Neutrophil (primary cell): ENCODE data around the gene PUM1.

Experiments
- H3K27ac ChIP-seq: fragments of 200-600 bp; sonication (generic); 2 replicates; pipeline ENCODE4 v1.5.1; 2016; ENCODE audit warnings: mild to moderate bottlenecking, moderate library complexity
- H3K27me3 ChIP-seq: fragments of 200-600 bp; sonication (generic); 2 replicates; pipeline ENCODE4 v1.6.0; 2016; ENCODE audit warnings: mild to moderate bottlenecking
- H3K36me3 ChIP-seq: fragments of 200-600 bp; sonication (generic); 2 replicates; pipeline ENCODE4 v1.5.1; 2017
- H3K4me1 ChIP-seq, 2 experiments: fragments of 200-600 bp in 1 of 2; sonication (generic) in 1 of 2; 1 replicate in 1 of 2; 2 replicates in 1 of 2; pipeline versions ENCODE4 v1.5.1 to v1.6.1; 2013 to 2016; ENCODE audit warnings: low read depth in 1 of 2, low read length in 1 of 2, mild to moderate bottlenecking in 1 of 2, moderate library complexity in 1 of 2; ENCODE audit not compliant: control insufficient read depth in 1 of 2, insufficient read depth in 1 of 2
- H3K4me3 ChIP-seq, 2 experiments: fragments of 200-600 bp in 1 of 2; sonication (generic) in 1 of 2; 1 replicate in 1 of 2; 2 replicates in 1 of 2; pipeline ENCODE4 v1.5.1; 2013 to 2016; ENCODE audit warnings: low read depth in 1 of 2, low read length in 1 of 2, mild to moderate bottlenecking in 1 of 2, moderate library complexity in 1 of 2
- H3K9me3 ChIP-seq: fragments of 200-600 bp; sonication (generic); 2 replicates; pipeline ENCODE4 v1.5.1; 2016
- CTCF ChIP-seq: fragments of 200-600 bp; sonication (generic); IDR thresholded peaks from 2 replicates; pipeline ENCODE4 v1.5.1; 2016; ENCODE audit warnings: antibody characterized with exemption

The PUM1 gene

GRCh38 chr1:31004231-31004621 is 61.3 kb downstream of the PUM1 start:
- Histone ChIP-seq H3K9me3 (no peaks in the 10 kb centered on the region), H3K27me3 (no peaks in the 10 kb centered on the region), H3K4me3 (no peak overlapping the region), H3K36me3 (peaks cover 37% of the 10 kb centered on the region), H3K4me1 (peaks cover 0 to 8% of the 10 kb centered on the region in 2 experiments), H3K27ac (no peak overlapping the region)
- no peak for TF ChIP-seq CTCF

- H3K4me3 ChIP-seq, result no peak overlapping the region
- no peaks in the 10 kb centered on the region for H3K27me3 ChIP-seq
- peaks cover 37% of the 10 kb centered on the region for H3K36me3 ChIP-seq
- TF ChIP-seq CTCF, result no peak
- no peak overlapping the region for H3K27ac ChIP-seq
- H3K4me1 ChIP-seq, result peaks cover 0 to 8% of the 10 kb centered on the region in 2 experiments
- no peaks in the 10 kb centered on the region for H3K9me3 ChIP-seq
Measured at GRCh38 chr1:31003613-31004230, 61.8 kb downstream of the PUM1 start.

- Histone ChIP-seq H3K4me1 (peaks cover 5 to 19% of the 10 kb centered on the region in 2 experiments), H3K36me3 (peaks cover 25% of the 10 kb centered on the region), H3K27me3 (no peaks in the 10 kb centered on the region), H3K27ac (peak overlapping the region; percentile 43), H3K4me3 (no peak overlapping the region), H3K9me3 (no peaks in the 10 kb centered on the region)
- TF ChIP-seq CTCF, result no peak
Measured at GRCh38 chr1:31000301-31000700, 65.2 kb downstream of the PUM1 start.

GRCh38 chr1:30998887-30999286 is 66.6 kb downstream of the PUM1 start:
- Histone ChIP-seq H3K27ac (no peak overlapping the region), H3K36me3 (peaks cover 18% of the 10 kb centered on the region), H3K4me3 (no peak overlapping the region), H3K9me3 (no peaks in the 10 kb centered on the region), H3K4me1 (peaks cover 9 to 23% of the 10 kb centered on the region in 2 experiments), H3K27me3 (no peaks in the 10 kb centered on the region)
- no peak for TF ChIP-seq CTCF

GRCh38 chr1:30998171-30998570 is 67.3 kb downstream of the PUM1 start:
- H3K36me3 ChIP-seq, result peaks cover 17% of the 10 kb centered on the region
- H3K4me3 ChIP-seq, result no peak overlapping the region
- peaks cover 9 to 23% of the 10 kb centered on the region in 2 experiments for H3K4me1 ChIP-seq
- no peaks in the 10 kb centered on the region for H3K27me3 ChIP-seq
- TF ChIP-seq CTCF, result no peak
- H3K9me3 ChIP-seq, result no peaks in the 10 kb centered on the region
- H3K27ac ChIP-seq, result no peak overlapping the region
